ENCODE results near the gene C9.
A peak's percentile ranks its signal among the peaks of the same experiment; 100 is the strongest.

Gene C9

GRCh38 chr5:39387293-39387692 lies 23.0 kb upstream of the C9 start:
- no peak overlapping the region for H3K4me3 ChIP-seq (ENCODE audit: low read depth, low read length)
- TF ChIP-seq, protein P1, sequence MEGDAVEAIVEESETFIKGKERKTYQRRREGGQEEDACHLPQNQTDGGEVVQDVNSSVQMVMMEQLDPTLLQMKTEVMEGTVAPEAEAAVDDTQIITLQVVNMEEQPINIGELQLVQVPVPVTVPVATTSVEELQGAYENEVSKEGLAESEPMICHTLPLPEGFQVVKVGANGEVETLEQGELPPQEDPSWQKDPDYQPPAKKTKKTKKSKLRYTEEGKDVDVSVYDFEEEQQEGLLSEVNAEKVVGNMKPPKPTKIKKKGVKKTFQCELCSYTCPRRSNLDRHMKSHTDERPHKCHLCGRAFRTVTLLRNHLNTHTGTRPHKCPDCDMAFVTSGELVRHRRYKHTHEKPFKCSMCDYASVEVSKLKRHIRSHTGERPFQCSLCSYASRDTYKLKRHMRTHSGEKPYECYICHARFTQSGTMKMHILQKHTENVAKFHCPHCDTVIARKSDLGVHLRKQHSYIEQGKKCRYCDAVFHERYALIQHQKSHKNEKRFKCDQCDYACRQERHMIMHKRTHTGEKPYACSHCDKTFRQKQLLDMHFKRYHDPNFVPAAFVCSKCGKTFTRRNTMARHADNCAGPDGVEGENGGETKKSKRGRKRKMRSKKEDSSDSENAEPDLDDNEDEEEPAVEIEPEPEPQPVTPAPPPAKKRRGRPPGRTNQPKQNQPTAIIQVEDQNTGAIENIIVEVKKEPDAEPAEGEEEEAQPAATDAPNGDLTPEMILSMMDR (IDR thresholded peaks at IDR 0.05; ENCODE audit: borderline replicate concordance, insufficient read depth, low read depth, low read length), result no peak

DNA sequence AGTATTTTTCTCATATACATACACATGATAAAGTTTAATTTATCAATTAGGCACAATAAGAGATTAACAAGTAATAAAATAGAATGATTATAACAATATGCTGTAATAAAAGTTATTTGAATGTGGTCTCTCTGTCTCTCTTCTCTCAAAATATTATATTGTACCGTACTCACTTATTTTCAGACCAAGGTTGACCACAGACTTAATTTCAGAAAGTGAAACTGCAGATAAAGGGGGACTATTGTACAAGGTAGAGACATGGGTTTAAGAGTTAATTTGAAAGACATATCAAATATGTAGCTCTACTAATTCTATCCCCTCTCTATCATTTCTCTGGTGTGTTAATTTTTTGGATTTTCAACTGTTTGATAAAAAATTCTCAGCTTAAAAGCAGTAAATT lies 20.0 kb upstream of the C9 start:
- TF ChIP-seq, protein P1 (IDR thresholded peaks at IDR 0.05; ENCODE audit: borderline replicate concordance, insufficient read depth, low read depth, low read length), result no peak
- no peak overlapping the region for H3K4me3 ChIP-seq (ENCODE audit: low read depth, low read length)

GRCh38 chr5:39381376-39381775 lies 17.1 kb upstream of the C9 start:
- H3K4me3 ChIP-seq (ENCODE audit: low read depth, low read length), result no peak overlapping the region
- TF ChIP-seq, protein P1 (IDR thresholded peaks at IDR 0.05; ENCODE audit: borderline replicate concordance, insufficient read depth, low read depth, low read length), result no peak

- TF ChIP-seq, protein P1 (IDR thresholded peaks at IDR 0.05; ENCODE audit: borderline replicate concordance, insufficient read depth, low read depth, low read length), result no peak
Observed at GRCh38 chr5:39379693-39380092, 15.4 kb upstream of the C9 start.

GRCh38 chr5:39377613-39378012 lies 13.3 kb upstream of the C9 start:
- TF ChIP-seq, protein P1 (IDR thresholded peaks at IDR 0.05; ENCODE audit: borderline replicate concordance, insufficient read depth, low read depth, low read length), result no peak
- H3K4me3 ChIP-seq (ENCODE audit: low read depth, low read length), result no peak overlapping the region

More at GRCh38 chr5:39379693-39380092, 15.4 kb upstream of the C9 start:
- H3K4me3 ChIP-seq (ENCODE audit: low read depth, low read length), result no peak overlapping the region

GRCh38 chr5:39376293-39376714 lies 12.0 kb upstream of the C9 start:
- TF ChIP-seq, protein P1 (IDR thresholded peaks at IDR 0.05; ENCODE audit: borderline replicate concordance, insufficient read depth, low read depth, low read length), result peak; percentile 63; the same call in 1 of the 2 replicates
- no peak overlapping the region for H3K4me3 ChIP-seq (ENCODE audit: low read depth, low read length)

DNA sequence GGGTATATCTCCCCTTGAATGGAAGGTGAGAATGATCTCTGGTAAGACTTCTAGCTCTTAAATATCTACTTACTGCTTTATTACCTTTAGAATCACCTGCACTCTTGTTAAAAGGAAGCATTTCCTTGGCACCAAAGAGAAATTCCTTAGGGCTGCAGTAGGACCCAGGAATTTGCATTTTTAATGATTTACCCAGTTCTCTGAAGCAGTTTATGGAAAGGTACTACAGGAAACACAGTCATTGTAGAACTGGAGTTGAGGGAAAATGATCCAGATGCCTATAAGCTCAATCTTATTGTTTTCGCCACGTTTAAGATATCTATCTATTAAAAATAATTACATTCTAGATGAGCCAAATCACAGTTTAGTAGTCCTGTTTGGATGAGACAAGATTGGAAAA lies 9.5 kb upstream of the C9 start:
- TF ChIP-seq, protein P1 (IDR thresholded peaks at IDR 0.05; ENCODE audit: borderline replicate concordance, insufficient read depth, low read depth, low read length), result no peak
- no peak overlapping the region for H3K4me3 ChIP-seq (ENCODE audit: low read depth, low read length)

Data from GM12875 (cell line).